ENCODE measurements around the gene DLL1.

DNA sequence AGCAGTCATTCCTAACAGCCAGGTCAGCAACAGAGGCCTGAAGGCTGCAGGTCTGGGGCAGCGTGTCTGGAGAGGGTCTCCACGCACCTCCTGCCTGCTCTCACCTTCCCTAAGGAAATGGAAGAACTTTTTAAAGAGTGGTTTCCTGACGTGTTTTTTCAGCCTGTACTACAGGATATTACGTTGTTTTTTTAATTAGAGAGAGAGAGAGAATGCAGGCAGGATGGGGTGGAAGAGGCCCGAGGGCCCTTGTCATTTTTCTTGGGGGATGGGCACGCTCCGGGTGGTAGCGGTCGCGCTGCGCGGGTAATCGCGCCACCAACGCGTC, 2.1 kb downstream of the DLL1 start:
- TF ChIP-seq, protein P1, sequence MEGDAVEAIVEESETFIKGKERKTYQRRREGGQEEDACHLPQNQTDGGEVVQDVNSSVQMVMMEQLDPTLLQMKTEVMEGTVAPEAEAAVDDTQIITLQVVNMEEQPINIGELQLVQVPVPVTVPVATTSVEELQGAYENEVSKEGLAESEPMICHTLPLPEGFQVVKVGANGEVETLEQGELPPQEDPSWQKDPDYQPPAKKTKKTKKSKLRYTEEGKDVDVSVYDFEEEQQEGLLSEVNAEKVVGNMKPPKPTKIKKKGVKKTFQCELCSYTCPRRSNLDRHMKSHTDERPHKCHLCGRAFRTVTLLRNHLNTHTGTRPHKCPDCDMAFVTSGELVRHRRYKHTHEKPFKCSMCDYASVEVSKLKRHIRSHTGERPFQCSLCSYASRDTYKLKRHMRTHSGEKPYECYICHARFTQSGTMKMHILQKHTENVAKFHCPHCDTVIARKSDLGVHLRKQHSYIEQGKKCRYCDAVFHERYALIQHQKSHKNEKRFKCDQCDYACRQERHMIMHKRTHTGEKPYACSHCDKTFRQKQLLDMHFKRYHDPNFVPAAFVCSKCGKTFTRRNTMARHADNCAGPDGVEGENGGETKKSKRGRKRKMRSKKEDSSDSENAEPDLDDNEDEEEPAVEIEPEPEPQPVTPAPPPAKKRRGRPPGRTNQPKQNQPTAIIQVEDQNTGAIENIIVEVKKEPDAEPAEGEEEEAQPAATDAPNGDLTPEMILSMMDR (conservative IDR thresholded peaks at IDR 0.05 in 1 of 2, IDR thresholded peaks at IDR 0.05 in 1 of 2; ENCODE audit: extremely low read depth in 1 of 2, insufficient read depth in 1 of 2, low read depth in 1 of 2, low read length in 2 of 2) = no peak
- TF ChIP-seq EZH2 (IDR thresholded peaks at IDR 0.05; ENCODE audit: borderline replicate concordance, low read length) = no peak
